Sigmoid colon (tissue), 7 donors: ENCODE results near the gene DCX. TPM values are rescaled to one million over a fixed set of nuclear protein-coding genes. Genes with fewer than 3 reads are reported as not detected.

Experiments used
- DNase-seq: peaks from one replicate; pipeline ENCODE4 v3.0.0-alpha.2; 2019
- H3K27ac ChIP-seq, 4 donors: fragments of 200-600 bp; sonication (generic); one replicate each; pipeline ENCODE4 v1.5.1; 2016 to 2019; ENCODE audit warnings: mild to moderate bottlenecking in 1 of 4
- H3K27me3 ChIP-seq, 3 donors: fragments of 200-600 bp; sonication (generic); one replicate each; pipeline ENCODE4 v1.5.1; 2019; ENCODE audit warnings: mild to moderate bottlenecking in 1 of 3
- H3K36me3 ChIP-seq, 4 donors: fragments of 200-600 bp; sonication (generic); one replicate each; pipeline ENCODE4 v1.5.1; 2016 to 2019
- H3K4me1 ChIP-seq, 4 donors: fragments of 200-600 bp; sonication (generic); one replicate each; pipeline ENCODE4 v1.5.1; 2017 to 2019
- H3K4me3 ChIP-seq, 4 donors: fragments of 200-600 bp; sonication (generic); one replicate each; pipeline ENCODE4 v1.5.1; 2017 to 2019; ENCODE audit warnings: mild to moderate bottlenecking in 2 of 4, moderate library complexity in 1 of 4
- H3K9me3 ChIP-seq, 4 donors: fragments of 200-600 bp in 3 of 4; sonication (generic) in 3 of 4; one replicate each; pipeline versions ENCODE4 v1.5.1 to v1.6.1; 2013 to 2019
- EP300 ChIP-seq, 4 donors: sonication (generic); formaldehyde crosslinking; IDR thresholded peaks; one replicate each; pipeline ENCODE4 v1.6.1; 2017; ENCODE audit warnings: antibody characterized with exemption in 4 of 4
- POLR2A ChIP-seq, 2 donors: fragments of 450-650 bp; IDR thresholded peaks; one replicate each; pipeline ENCODE4 v1.6.1; 2016; ENCODE audit warnings: antibody characterized with exemption in 2 of 2, mild to moderate bottlenecking in 2 of 2, moderate library complexity in 2 of 2
- POLR2AphosphoS5 ChIP-seq, 4 donors: sonication (generic); formaldehyde crosslinking; IDR thresholded peaks; one replicate each; pipeline ENCODE4 v1.6.1; 2017; ENCODE audit warnings: antibody characterized with exemption in 4 of 4
- WGBS, 2 donors: extraction: QIAGEN DNeasy Blood & Tissue Kit; methylation state at CpG; one replicate each; pipeline ENCODE4 v1.1.7; 2013; 5-methylcytosine and 5-hydroxymethylcytosine counted together
- intact Hi-C: fragments of 100-400 bp; cut with DNase I; formaldehyde crosslinking; loops from one replicate; pipeline ENCODE4 v1.15.1; 2023
- polyA plus RNA-seq, 3 donors: library from polyadenylated mRNA; stranded (reverse); fragments of 200-250 nt; gene quantifications; one replicate each; pipeline ENCODE4 v1.2.3, GENCODE V29; 2013
- total RNA-seq, 4 donors: library from RNA; depleted of rRNA; stranded (reverse); fragments of >200 nt; gene quantifications; one replicate each; pipeline ENCODE4 v1.1.0, GENCODE V29; 2016
- TF ChIP-seq, protein P1 (sequence below), 4 experiments: fragments of 450-650 bp in 3 of 4; fragments of 200-600 bp in 1 of 4; IDR thresholded peaks; one replicate each; pipeline ENCODE4 v1.5.1; 2016 to 2019; ENCODE audit warnings: antibody characterized with exemption in 4 of 4, mild to moderate bottlenecking in 3 of 4, moderate library complexity in 2 of 4
- donor health status: healthy with polysubstance abuse.
- donor health status: Bipolar disorder and iron deficiency.
- donor health status: healthy.

The DCX gene
- total and polyA plus RNA-seq, 7 donors, result under 0.01 to 1.4 (median 0.15) TPM; not detected in 1

DNA sequence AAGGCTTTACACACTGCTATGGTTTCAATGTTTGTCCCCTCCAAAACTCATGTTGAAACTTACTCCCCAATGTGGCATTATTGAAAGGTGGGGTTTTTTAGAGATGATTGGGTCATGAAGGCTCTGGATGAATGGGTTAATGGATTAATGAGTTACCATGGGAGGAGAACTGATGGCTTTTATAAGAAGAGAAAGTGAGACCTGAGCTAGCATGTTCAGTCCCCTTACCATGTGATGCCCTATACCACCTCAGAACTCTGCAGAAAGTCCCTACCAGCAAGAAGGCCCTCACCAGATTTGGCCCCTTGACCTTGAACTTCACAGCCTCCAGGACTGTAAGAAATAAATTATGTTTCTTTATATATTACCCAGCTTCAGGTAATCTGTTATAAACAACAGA is 72.8 kb downstream of the DCX start:
- H3K27ac ChIP-seq, result no peak overlapping the region
- DNase-seq, result no peak
- intact Hi-C loops, result no loop called here
- no peaks in the 10 kb centered on the region for H3K9me3 ChIP-seq
- H3K4me3 ChIP-seq, result no peak overlapping the region
- H3K27me3 ChIP-seq, result no peaks in the 10 kb centered on the region
- no peaks in the 10 kb centered on the region for H3K36me3 ChIP-seq
- TF ChIP-seq POLR2A (IDR thresholded peaks at IDR 0.05), result no peak
- TF ChIP-seq, protein P1, sequence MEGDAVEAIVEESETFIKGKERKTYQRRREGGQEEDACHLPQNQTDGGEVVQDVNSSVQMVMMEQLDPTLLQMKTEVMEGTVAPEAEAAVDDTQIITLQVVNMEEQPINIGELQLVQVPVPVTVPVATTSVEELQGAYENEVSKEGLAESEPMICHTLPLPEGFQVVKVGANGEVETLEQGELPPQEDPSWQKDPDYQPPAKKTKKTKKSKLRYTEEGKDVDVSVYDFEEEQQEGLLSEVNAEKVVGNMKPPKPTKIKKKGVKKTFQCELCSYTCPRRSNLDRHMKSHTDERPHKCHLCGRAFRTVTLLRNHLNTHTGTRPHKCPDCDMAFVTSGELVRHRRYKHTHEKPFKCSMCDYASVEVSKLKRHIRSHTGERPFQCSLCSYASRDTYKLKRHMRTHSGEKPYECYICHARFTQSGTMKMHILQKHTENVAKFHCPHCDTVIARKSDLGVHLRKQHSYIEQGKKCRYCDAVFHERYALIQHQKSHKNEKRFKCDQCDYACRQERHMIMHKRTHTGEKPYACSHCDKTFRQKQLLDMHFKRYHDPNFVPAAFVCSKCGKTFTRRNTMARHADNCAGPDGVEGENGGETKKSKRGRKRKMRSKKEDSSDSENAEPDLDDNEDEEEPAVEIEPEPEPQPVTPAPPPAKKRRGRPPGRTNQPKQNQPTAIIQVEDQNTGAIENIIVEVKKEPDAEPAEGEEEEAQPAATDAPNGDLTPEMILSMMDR (IDR thresholded peaks at IDR 0.05), result no peak
- TF ChIP-seq EP300 (IDR thresholded peaks at IDR 0.05), result no peak
- H3K4me1 ChIP-seq, result no peaks in the 10 kb centered on the region

DNA sequence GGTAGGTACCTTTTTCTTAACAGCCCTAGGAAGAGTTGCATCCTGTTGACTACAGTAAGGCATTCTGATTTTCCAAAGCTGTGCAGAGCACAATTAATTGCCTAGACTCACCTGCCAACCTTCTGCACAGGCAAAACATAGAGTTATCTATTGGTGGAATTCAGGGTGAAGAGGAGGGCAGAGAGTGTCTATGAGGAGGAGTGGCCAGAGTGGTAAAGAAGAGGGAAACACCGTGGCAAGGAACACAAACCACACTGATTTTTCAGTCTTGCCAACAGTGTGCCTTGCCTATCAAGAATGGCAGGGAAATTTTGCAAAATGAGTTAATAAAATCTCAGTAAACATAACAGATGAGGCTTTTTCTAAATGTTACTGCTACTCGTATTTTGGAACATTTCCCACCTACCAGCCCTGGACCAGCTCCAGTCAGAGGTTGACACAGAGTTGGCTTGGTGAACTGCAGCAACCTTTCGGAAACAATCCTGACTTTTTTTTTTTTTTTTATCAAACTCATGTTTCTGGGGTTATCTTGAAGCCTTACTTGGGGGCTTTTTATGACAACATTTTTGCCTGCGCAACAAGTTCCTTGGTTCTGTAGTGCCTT is 73.8 kb downstream of the DCX start:
- TF ChIP-seq EP300 (IDR thresholded peaks at IDR 0.05) (no peak), POLR2AphosphoS5 (IDR thresholded peaks at IDR 0.05) (no peak), POLR2A (IDR thresholded peaks at IDR 0.05) (no peak)
- TF ChIP-seq, protein P1 (IDR thresholded peaks at IDR 0.05), result no peak
- H3K9me3 ChIP-seq, result no peaks in the 10 kb centered on the region
- H3K36me3 ChIP-seq, result no peaks in the 10 kb centered on the region
- intact Hi-C loops, result no loop called here
- WGBS, 2 donors, result 74 to 75% methylated on average over 4 of the region's 4 CpGs
- no peak for DNase-seq
- no peak overlapping the region for H3K27ac ChIP-seq
- no peaks in the 10 kb centered on the region for H3K27me3 ChIP-seq
- H3K4me3 ChIP-seq, result no peak overlapping the region
- H3K4me1 ChIP-seq, result no peaks in the 10 kb centered on the region

DNA sequence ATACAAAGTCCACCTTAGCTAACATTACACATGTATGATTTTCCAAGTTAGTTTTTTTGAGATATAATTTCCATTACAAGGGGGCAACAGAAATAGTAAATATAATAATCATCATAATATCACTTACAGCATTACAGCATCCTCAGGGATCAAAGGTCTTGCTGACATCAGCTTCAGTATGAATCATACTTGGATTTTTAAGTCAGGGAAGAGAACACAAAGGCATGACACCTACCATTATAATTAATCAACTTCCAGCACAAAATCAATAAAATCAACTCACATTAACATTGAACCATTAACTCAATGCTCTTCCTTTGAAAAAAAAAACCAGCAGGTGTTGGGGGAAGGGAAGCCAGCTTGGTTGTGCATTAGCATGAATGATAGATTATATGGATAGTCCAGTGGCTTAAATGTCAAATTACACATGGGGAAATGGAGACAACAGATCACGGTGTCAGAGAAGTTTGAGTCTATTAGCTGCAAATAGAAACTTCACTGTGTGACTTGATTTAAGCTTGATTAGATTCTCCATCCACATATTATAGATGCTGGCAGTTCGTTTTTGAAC is 74.8 kb downstream of the DCX start:
- WGBS, 2 donors, result 65 to 72% methylated on average over 2 of the region's 2 CpGs
- Histone ChIP-seq H3K4me1 (no peaks in the 10 kb centered on the region), H3K36me3 (no peaks in the 10 kb centered on the region), H3K4me3 (no peak overlapping the region), H3K27me3 (no peaks in the 10 kb centered on the region), H3K9me3 (no peaks in the 10 kb centered on the region), H3K27ac (no peak overlapping the region)
- no peak for TF ChIP-seq POLR2A (IDR thresholded peaks at IDR 0.05)
- TF ChIP-seq EP300 (IDR thresholded peaks at IDR 0.05), result no peak
- TF ChIP-seq, protein P1 (IDR thresholded peaks at IDR 0.05), result no peak
- no peak for TF ChIP-seq POLR2AphosphoS5 (IDR thresholded peaks at IDR 0.05)
- intact Hi-C loops, result no loop called here
- DNase-seq, result no peak

DNA sequence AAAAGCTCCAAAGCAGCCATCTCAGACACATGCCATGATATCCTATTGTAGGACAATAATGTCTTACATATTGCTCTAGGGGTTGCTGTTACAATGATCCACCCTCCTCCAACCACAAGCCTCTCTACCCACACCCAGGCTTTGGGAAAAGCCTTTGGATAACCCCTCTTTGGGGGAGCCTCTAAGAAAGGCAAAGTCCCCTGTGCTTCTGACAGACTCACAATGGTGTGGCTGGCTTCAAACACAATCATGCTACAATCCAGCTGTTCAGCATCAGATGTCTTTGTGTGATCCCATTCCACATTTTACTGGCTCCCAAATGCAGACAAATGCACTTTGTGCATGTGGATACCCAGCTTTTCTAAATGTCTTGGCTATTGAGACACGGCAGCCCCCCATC is 75.9 kb downstream of the DCX start:
- H3K9me3 ChIP-seq, result no peaks in the 10 kb centered on the region
- no peak overlapping the region for H3K4me3 ChIP-seq
- no peaks in the 10 kb centered on the region for H3K36me3 ChIP-seq
- TF ChIP-seq, protein P1 (IDR thresholded peaks at IDR 0.05), result no peak
- no peak for TF ChIP-seq EP300 (IDR thresholded peaks at IDR 0.05)
- no peak for TF ChIP-seq POLR2AphosphoS5 (IDR thresholded peaks at IDR 0.05)
- TF ChIP-seq POLR2A (IDR thresholded peaks at IDR 0.05), result no peak
- 76 to 86% methylated on average over 1 of the region's 1 CpG for WGBS, 2 donors
- intact Hi-C loops, result no loop called here
- H3K4me1 ChIP-seq, result no peaks in the 10 kb centered on the region
- no peaks in the 10 kb centered on the region for H3K27me3 ChIP-seq
- H3K27ac ChIP-seq, result no peak overlapping the region
- no peak for DNase-seq

DNA sequence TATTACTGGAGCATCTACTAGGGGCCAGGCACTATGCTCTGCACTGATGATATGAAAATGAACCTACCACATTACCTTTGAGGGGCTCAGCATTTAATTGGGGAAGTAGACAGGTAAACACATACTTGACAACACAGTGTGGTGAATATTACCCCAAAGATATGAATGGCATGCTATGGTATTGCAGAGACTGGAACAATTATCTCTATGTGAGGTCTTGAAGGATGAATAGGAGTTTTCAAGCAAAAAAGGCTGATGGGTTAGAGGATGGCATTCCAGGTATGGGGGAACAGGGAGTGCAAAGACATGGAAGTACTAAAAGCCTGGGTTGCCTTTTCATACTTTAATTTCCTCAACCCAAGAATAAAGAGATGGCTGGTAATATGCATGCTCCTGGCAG is 82.6 kb downstream of the DCX start:
- Histone ChIP-seq H3K4me1 (no peaks in the 10 kb centered on the region), H3K27ac (no peak overlapping the region), H3K9me3 (no peaks in the 10 kb centered on the region), H3K36me3 (no peaks in the 10 kb centered on the region), H3K4me3 (no peak overlapping the region), H3K27me3 (no peaks in the 10 kb centered on the region)
- intact Hi-C loops, result no loop called here
- TF ChIP-seq EP300 (IDR thresholded peaks at IDR 0.05), result no peak
- TF ChIP-seq, protein P1 (IDR thresholded peaks at IDR 0.05), result no peak
- no peak for TF ChIP-seq POLR2AphosphoS5 (IDR thresholded peaks at IDR 0.05)
- TF ChIP-seq POLR2A (IDR thresholded peaks at IDR 0.05), result no peak
- no peak for DNase-seq
